Fibroblast of lung (primary cell): ENCODE results near the gene SEMA3D. TPM values are rescaled to one million over a fixed set of nuclear protein-coding genes. Genes with fewer than 3 reads are reported as not detected.

ENCODE experiments used
- DNase-seq, 2 donors: peaks; one replicate each; pipeline versions ENCODE4 v3.0.0 to v3.0.0-alpha.2; 2010; ENCODE audit warnings: low read depth in 2 of 2
- H2AFZ ChIP-seq: 2 replicates; pipeline ENCODE4 v1.5.1; 2012; ENCODE audit warnings: low read length, control low read depth, inconsistent platforms
- H3K27ac ChIP-seq: 2 replicates; pipeline ENCODE4 v1.5.1; 2011; ENCODE audit warnings: low read length, control low read depth; ENCODE audit not compliant: insufficient read depth
- H3K27me3 ChIP-seq: 2 replicates; pipeline ENCODE4 v1.5.1; 2011; ENCODE audit warnings: mild to moderate bottlenecking, low read length; ENCODE audit not compliant: control insufficient read depth, insufficient read depth
- H3K36me3 ChIP-seq: 2 replicates; pipeline ENCODE4 v1.5.1; 2011; ENCODE audit warnings: low read length; ENCODE audit not compliant: control insufficient read depth, insufficient read depth
- H3K4me1 ChIP-seq: 2 replicates; pipeline ENCODE4 v1.5.1; 2011; ENCODE audit warnings: low read length; ENCODE audit not compliant: control insufficient read depth, insufficient read depth; ENCODE audit errors: extremely low read depth
- H3K4me2 ChIP-seq: 2 replicates; pipeline ENCODE4 v1.5.1; 2011; ENCODE audit warnings: low read length, control low read depth; ENCODE audit not compliant: insufficient read depth; ENCODE audit errors: extremely low read depth
- H3K4me3 ChIP-seq, 4 experiments: fragments of 200-600 bp in 1 of 4; sonication (generic) in 1 of 4; replicated peaks in 1 of 4; 2 replicates each; pipeline ENCODE4 v1.5.1; 2011 to 2016; ENCODE audit warnings: low read length in 4 of 4, low read depth in 3 of 4, mild to moderate bottlenecking in 3 of 4, control low read depth in 2 of 4, inconsistent platforms in 1 of 4, mixed read lengths in 1 of 4; ENCODE audit not compliant: insufficient read depth in 1 of 4; ENCODE audit errors: control extremely low read depth in 1 of 4
- H3K79me2 ChIP-seq: 2 replicates; pipeline ENCODE4 v1.5.1; 2012; ENCODE audit warnings: mild to moderate bottlenecking, low read length, inconsistent platforms; ENCODE audit not compliant: control insufficient read depth, insufficient read depth
- H3K9ac ChIP-seq: 2 replicates; pipeline ENCODE4 v1.5.1; 2011; ENCODE audit warnings: mild to moderate bottlenecking, low read length, control low read depth; ENCODE audit not compliant: insufficient read depth
- H3K9me3 ChIP-seq: 2 replicates; pipeline ENCODE4 v1.5.1; 2012; ENCODE audit warnings: low read depth, low read length; ENCODE audit not compliant: control insufficient read depth, insufficient read depth
- H4K20me1 ChIP-seq: 2 replicates; pipeline ENCODE4 v1.5.1; 2011; ENCODE audit warnings: low read length; ENCODE audit not compliant: control insufficient read depth, insufficient read depth; ENCODE audit errors: extremely low read depth
- EZH2 ChIP-seq: IDR thresholded peaks from 2 replicates; pipeline ENCODE4 v1.5.1; 2012; ENCODE audit warnings: low read length, control low read depth, mild to moderate bottlenecking; ENCODE audit errors: missing control alignments
- polyA plus RNA-seq, 2 donors: library from polyadenylated mRNA; depleted of rRNA in 1 of 2; stranded (reverse) in 1 of 2; unstranded in 1 of 2; fragments of >200 nt; gene quantifications; 2 replicates each; pipeline ENCODE4 v1.2.1, GENCODE V29; 2011 to 2012; ENCODE audit warnings: missing spikeins in 1 of 2
- total RNA-seq: library from RNA; depleted of rRNA; stranded (reverse); fragments of >200 nt; gene quantifications from 2 replicates; pipeline ENCODE4 v1.2.1, GENCODE V29; 2014
- TF ChIP-seq, protein P1 (sequence below), 2 donors: IDR thresholded peaks in 1 of 2; conservative IDR thresholded peaks in 1 of 2; 1 replicate in 1 of 2; 2 replicates in 1 of 2; pipeline ENCODE4 v1.5.1; 2011 to 2012; ENCODE audit warnings: low read length in 2 of 2, control low read depth in 1 of 2, inconsistent platforms in 1 of 2, low read depth in 1 of 2, mild to moderate bottlenecking in 1 of 2

Gene SEMA3D
- total and polyA plus RNA-seq, 2 donors (not counting 1 experiment from before 2014, with no cell fraction given): 4.1 to 4.6 TPM

DNA sequence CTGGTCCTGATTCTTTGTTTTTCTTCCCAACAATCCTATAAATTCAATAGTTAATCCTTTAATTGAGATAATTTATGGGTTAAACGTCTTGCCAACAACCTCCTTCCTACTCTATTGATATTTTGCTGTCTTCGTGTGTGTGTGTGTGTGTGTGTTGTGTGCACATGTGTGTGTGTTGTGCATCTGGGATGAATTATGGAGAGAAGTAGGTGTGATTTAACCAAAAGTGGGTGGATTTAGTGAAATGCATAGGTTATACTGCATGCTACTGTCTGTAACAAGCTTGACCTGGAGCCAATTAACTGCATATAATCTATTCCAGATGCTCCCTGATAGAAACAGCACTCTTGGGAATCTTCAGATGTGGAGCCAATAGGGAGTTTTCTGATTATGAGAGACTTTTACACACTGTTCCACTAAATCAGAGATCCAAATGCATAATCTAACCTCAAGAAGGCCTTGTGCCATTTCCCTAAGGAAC is 61.2 kb downstream of the SEMA3D start:
- no peaks in the 10 kb centered on the region for H4K20me1 ChIP-seq
- no peak for TF ChIP-seq EZH2
- TF ChIP-seq, protein P1, sequence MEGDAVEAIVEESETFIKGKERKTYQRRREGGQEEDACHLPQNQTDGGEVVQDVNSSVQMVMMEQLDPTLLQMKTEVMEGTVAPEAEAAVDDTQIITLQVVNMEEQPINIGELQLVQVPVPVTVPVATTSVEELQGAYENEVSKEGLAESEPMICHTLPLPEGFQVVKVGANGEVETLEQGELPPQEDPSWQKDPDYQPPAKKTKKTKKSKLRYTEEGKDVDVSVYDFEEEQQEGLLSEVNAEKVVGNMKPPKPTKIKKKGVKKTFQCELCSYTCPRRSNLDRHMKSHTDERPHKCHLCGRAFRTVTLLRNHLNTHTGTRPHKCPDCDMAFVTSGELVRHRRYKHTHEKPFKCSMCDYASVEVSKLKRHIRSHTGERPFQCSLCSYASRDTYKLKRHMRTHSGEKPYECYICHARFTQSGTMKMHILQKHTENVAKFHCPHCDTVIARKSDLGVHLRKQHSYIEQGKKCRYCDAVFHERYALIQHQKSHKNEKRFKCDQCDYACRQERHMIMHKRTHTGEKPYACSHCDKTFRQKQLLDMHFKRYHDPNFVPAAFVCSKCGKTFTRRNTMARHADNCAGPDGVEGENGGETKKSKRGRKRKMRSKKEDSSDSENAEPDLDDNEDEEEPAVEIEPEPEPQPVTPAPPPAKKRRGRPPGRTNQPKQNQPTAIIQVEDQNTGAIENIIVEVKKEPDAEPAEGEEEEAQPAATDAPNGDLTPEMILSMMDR (conservative IDR thresholded peaks at IDR 0.05 in 1 of 2, IDR thresholded peaks at IDR 0.05 in 1 of 2; ENCODE audit: low read depth in 1 of 2, low read length in 2 of 2): no peak
- H2AFZ ChIP-seq: no peak overlapping the region
- H3K9ac ChIP-seq: no peak overlapping the region
- H3K4me2 ChIP-seq: no peak overlapping the region
- DNase-seq: peak; percentile 16 to 35
- H3K36me3 ChIP-seq: no peaks in the 10 kb centered on the region
- no peak overlapping the region for H3K27ac ChIP-seq
- no peaks in the 10 kb centered on the region for H3K27me3 ChIP-seq
- H3K9me3 ChIP-seq: no peaks in the 10 kb centered on the region
- H3K4me3 ChIP-seq: no peak overlapping the region
- no peaks in the 10 kb centered on the region for H3K4me1 ChIP-seq
- H3K79me2 ChIP-seq: no peaks in the 10 kb centered on the region

DNA sequence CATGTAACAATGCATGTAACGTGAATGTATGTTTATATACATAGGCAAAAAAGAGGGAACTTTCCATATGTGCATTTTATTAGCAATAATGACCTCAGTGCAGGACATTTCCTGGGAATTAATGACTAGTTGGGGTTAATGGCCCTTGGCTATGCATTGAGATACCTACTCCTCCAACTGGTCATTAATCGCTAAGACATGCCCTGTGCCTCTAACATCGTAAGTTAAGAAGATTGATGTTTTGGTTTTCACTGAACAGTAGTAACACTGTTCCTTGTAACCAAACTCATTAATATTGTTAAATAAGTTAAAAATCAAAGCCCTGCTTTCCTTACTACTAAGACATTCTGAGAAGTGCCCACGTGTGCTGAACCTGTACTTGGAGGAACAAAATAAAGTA is 61.7 kb downstream of the SEMA3D start:
- DNase-seq: peak in 1 of 2 donors; percentile 25
- H3K4me2 ChIP-seq: no peak overlapping the region

DNA sequence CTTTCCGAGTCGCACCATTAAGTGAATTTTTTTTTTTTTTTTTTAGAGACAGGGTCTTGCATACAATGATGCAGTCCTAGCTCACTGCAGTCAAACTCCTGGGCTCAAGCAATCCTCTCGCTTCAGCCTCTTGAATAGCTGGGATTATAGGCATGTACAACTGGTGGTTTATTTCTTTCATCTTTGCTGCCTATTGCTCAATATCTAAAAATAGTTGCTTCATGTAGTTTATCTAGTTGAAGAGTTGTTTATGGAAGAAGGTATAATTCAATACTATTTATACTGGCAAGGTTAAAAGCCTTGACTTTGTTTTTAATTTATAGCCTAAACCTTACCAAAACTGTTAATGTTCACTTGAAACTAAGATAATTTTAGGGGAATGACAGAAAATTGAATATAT is 66.9 kb downstream of the SEMA3D start:
- Histone ChIP-seq H3K79me2 (no peaks in the 10 kb centered on the region), H3K9me3 (no peaks in the 10 kb centered on the region), H3K9ac (no peak overlapping the region), H3K36me3 (no peaks in the 10 kb centered on the region), H3K4me2 (no peak overlapping the region), H3K4me1 (no peaks in the 10 kb centered on the region), H3K27me3 (no peaks in the 10 kb centered on the region), H3K4me3 (no peak overlapping the region), H4K20me1 (no peaks in the 10 kb centered on the region), H2AFZ (no peak overlapping the region), H3K27ac (no peak overlapping the region)
- TF ChIP-seq, protein P1 (conservative IDR thresholded peaks at IDR 0.05 in 1 of 2, IDR thresholded peaks at IDR 0.05 in 1 of 2; ENCODE audit: low read depth in 1 of 2, low read length in 2 of 2): no peak
- TF ChIP-seq EZH2: no peak
- peak in 1 of 2 donors; percentile 24 for DNase-seq

More for the DNA sequence above, 61.7 kb downstream of the SEMA3D start:
- no peaks in the 10 kb centered on the region for H3K79me2 ChIP-seq
- no peaks in the 10 kb centered on the region for H3K4me1 ChIP-seq
- H3K36me3 ChIP-seq: no peaks in the 10 kb centered on the region
- no peaks in the 10 kb centered on the region for H4K20me1 ChIP-seq
- TF ChIP-seq, protein P1 (conservative IDR thresholded peaks at IDR 0.05 in 1 of 2, IDR thresholded peaks at IDR 0.05 in 1 of 2; ENCODE audit: low read depth in 1 of 2, low read length in 2 of 2): no peak
- TF ChIP-seq EZH2: no peak
- no peak overlapping the region for H3K9ac ChIP-seq
- H3K9me3 ChIP-seq: no peaks in the 10 kb centered on the region
- H3K27me3 ChIP-seq: no peaks in the 10 kb centered on the region
- H3K4me3 ChIP-seq: no peak overlapping the region
- no peak overlapping the region for H3K27ac ChIP-seq
- no peak overlapping the region for H2AFZ ChIP-seq
